Testis (tissue), 3 donors: ENCODE results near the gene ZNF319. TPM values are rescaled to one million over a fixed set of nuclear protein-coding genes. Genes with fewer than 3 reads are reported as not detected.

Experiments used
- DNase-seq: peaks from one replicate; pipeline ENCODE4 v3.0.0-alpha.2; 2019
- H3K27ac ChIP-seq, 2 donors: fragments of 200-600 bp; sonication (generic); one replicate each; pipeline ENCODE4 v1.5.1; 2019
- H3K27me3 ChIP-seq: fragments of 200-600 bp; sonication (generic); one replicate; pipeline ENCODE4 v1.5.1; 2019
- H3K36me3 ChIP-seq: fragments of 200-600 bp; sonication (generic); one replicate; pipeline ENCODE4 v1.5.1; 2017; ENCODE audit warnings: low read depth; ENCODE audit errors: missing control alignments
- H3K4me1 ChIP-seq: fragments of 200-600 bp; sonication (generic); one replicate; pipeline ENCODE4 v1.5.1; 2019
- H3K4me3 ChIP-seq, 2 donors: fragments of 200-600 bp; sonication (generic); one replicate each; pipeline ENCODE4 v1.5.1; 2017 to 2019
- H3K9me3 ChIP-seq: fragments of 200-600 bp; sonication (generic); one replicate; pipeline ENCODE4 v1.5.1; 2017
- POLR2A ChIP-seq: fragments of 450-650 bp; IDR thresholded peaks from one replicate; pipeline ENCODE4 v1.6.1; 2017; ENCODE audit warnings: antibody characterized with exemption, mild to moderate bottlenecking, moderate library complexity
- WGBS, 2 donors: methylation state at CpG; one replicate each; pipeline ENCODE4 v1.1.5; 2018; 5-methylcytosine and 5-hydroxymethylcytosine counted together
- intact Hi-C: fragments of 100-400 bp; cut with DNase I; formaldehyde crosslinking; loops from one replicate; pipeline ENCODE4 v1.15.1; 2023; ENCODE audit warnings: low total_unique reads
- polyA plus RNA-seq: library from polyadenylated mRNA; stranded (reverse); fragments of 350-450 nt; fragmentation: Illumina TruSeq; extraction: RNeasy Lipid Tissue Mini Kit (QIAGEN cat#74804); gene quantifications from one replicate; pipeline ENCODE4 v1.2.3, GENCODE V29; 2014; ENCODE audit warnings: low read depth, low replicate concordance; ENCODE audit not compliant: insufficient read depth
- total RNA-seq, 2 donors: library from RNA; depleted of rRNA; stranded (reverse); fragments of >200 nt; gene quantifications; one replicate each; pipeline ENCODE4 v1.2.3, GENCODE V29; 2016
- TF ChIP-seq, protein P1 (sequence below), 3 experiments: fragments of 450-650 bp in 2 of 3; fragments of 200-600 bp in 1 of 3; sonication (generic) in 1 of 3; IDR thresholded peaks; one replicate each; pipeline ENCODE4 v1.5.1; 2016 to 2019; ENCODE audit warnings: antibody characterized with exemption in 3 of 3, mild to moderate bottlenecking in 2 of 3, moderate library complexity in 1 of 3

The ZNF319 gene
- total and polyA plus RNA-seq, 3 donors from 2014 or later, result 10.4 to 12.1 (median 11.2) TPM

DNA sequence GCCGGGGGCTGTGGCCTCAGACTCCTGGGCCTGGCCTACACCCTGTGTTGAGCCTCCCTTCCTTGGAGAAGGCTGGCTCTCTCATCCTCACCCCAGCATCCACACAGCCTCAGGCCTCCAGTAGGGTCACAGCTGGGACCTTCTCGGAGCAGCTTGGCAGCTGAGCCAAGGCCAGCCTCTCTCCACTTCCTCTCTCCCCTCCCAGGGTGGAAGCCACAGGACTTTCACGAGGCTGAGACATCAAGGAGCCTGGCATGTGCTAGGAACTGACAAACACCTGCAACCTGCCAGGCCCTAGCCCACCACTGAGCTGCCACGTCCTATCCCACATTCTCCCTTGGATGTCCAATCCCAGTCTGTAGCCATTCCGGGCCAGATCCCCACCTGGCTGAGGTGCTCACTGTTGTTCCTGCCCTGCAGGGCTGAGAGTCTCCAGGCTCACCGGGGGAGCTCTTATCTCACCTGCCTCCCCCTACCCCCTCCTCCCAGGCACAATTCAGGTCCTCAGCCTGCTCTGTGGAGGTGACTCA, 28.1 kb upstream of the ZNF319 start:
- no peak for TF ChIP-seq POLR2A
- TF ChIP-seq, protein P1, sequence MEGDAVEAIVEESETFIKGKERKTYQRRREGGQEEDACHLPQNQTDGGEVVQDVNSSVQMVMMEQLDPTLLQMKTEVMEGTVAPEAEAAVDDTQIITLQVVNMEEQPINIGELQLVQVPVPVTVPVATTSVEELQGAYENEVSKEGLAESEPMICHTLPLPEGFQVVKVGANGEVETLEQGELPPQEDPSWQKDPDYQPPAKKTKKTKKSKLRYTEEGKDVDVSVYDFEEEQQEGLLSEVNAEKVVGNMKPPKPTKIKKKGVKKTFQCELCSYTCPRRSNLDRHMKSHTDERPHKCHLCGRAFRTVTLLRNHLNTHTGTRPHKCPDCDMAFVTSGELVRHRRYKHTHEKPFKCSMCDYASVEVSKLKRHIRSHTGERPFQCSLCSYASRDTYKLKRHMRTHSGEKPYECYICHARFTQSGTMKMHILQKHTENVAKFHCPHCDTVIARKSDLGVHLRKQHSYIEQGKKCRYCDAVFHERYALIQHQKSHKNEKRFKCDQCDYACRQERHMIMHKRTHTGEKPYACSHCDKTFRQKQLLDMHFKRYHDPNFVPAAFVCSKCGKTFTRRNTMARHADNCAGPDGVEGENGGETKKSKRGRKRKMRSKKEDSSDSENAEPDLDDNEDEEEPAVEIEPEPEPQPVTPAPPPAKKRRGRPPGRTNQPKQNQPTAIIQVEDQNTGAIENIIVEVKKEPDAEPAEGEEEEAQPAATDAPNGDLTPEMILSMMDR (IDR thresholded peaks at IDR 0.05), result no peak
- no peaks in the 10 kb centered on the region for H3K36me3 ChIP-seq
- DNase-seq, result no peak
- no peak overlapping the region for H3K4me3 ChIP-seq
- H3K4me1 ChIP-seq, result peaks cover 48% of the 10 kb centered on the region
- H3K27ac ChIP-seq, result no peak overlapping the region
- H3K27me3 ChIP-seq, result no peaks in the 10 kb centered on the region
- intact Hi-C loops, result loop anchor here (5.0 kb wide), 1 partner anchor 94 kb away; no protein-coding TSS in a partner anchor
- H3K9me3 ChIP-seq, result no peaks in the 10 kb centered on the region
- 58 to 64% methylated on average over 4 to 6 of the region's 6 CpGs for WGBS, 2 donors

DNA sequence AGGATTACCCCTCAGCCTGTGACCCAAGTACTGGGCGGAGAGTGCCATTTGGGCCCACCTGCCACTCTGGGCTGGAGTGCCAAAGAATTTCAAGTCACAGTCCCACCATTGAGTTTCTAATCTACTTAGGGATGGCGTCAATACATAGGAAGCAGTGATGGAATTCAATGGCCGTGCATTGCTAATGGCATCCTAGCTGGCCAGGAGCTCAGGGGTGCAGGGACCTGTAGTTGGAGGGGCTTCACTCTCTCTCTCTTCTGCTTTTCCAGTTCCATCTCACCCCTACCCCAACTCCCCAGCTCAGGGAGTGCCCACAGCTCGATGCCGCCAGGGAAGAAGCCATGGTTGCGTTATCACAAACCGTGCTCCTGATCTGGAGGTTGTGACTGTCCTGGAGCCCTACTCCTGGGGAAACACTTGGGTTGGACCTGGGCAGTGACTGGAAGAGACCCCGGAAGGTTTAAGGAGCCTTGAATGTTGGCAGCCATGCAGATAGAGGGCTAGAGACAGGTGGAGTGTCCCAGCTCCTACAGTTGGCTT, 27.5 kb upstream of the ZNF319 start:
- H3K27ac ChIP-seq, result no peak overlapping the region
- intact Hi-C loops, result loop anchor here (5.0 kb wide), 1 partner anchor 94 kb away; no protein-coding TSS in a partner anchor
- H3K4me1 ChIP-seq, result peaks cover 45% of the 10 kb centered on the region
- WGBS, 2 donors, result 55 to 69% methylated on average over 4 to 8 of the region's 8 CpGs
- TF ChIP-seq, protein P1 (IDR thresholded peaks at IDR 0.05), result no peak
- no peak for TF ChIP-seq POLR2A
- no peaks in the 10 kb centered on the region for H3K27me3 ChIP-seq
- H3K4me3 ChIP-seq, result peak overlapping the region in 1 of 2 donors; percentile 76
- no peaks in the 10 kb centered on the region for H3K36me3 ChIP-seq
- no peaks in the 10 kb centered on the region for H3K9me3 ChIP-seq
- DNase-seq, result no peak

DNA sequence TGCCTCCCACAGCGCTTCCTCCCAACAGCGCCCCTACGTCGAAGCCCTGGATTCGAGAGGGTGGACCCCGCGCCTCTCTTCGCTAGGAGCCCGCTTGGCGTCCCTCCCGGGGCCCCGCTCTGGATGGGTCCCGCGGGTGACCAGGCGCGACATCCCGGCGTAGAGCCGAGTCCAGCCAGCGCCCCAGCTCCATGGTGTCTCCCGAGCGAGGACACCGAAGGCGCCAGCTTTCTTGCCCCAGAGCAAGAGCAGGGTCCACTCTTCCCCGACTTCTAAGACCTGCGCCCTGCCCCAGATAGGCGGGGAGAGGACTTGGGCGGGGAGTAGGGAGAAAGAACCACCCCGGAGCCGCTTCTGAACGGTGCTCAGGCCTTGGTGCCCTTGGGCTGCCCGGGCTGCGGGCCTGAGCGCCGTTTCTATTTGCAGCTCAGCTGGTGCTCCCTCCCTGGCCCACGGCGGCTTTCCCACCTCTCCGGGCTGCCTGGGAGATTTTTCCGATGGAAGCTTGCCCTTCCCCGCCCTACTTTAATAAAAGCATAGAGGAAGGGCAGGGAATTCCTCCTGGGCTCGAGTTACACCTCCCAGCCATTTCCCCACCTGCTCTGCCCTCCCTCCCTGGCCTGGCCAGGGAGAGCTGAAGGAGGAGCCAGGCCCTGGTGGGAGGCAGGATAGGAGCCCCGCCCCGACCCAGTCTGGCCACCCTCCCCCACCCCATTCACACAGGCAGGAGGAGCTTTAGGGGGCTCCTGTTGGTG, 26.9 kb upstream of the ZNF319 start:
- no peaks in the 10 kb centered on the region for H3K9me3 ChIP-seq
- H3K36me3 ChIP-seq, result no peaks in the 10 kb centered on the region
- DNase-seq, result peak; percentile 80
- TF ChIP-seq, protein P1 (IDR thresholded peaks at IDR 0.05), result no peak
- no peak for TF ChIP-seq POLR2A
- no peaks in the 10 kb centered on the region for H3K27me3 ChIP-seq
- H3K4me3 ChIP-seq, result peak overlapping the region; percentile 70 to 76
- WGBS, 2 donors, result 6 to 10% methylated on average over 4 to 40 of the region's 43 CpGs
- peaks cover 51% of the 10 kb centered on the region for H3K4me1 ChIP-seq
- intact Hi-C loops, result loop anchor here (5.0 kb wide), 1 partner anchor 95 kb away; no protein-coding TSS in a partner anchor
- H3K27ac ChIP-seq, result peak overlapping the region; percentile 74 to 80

DNA sequence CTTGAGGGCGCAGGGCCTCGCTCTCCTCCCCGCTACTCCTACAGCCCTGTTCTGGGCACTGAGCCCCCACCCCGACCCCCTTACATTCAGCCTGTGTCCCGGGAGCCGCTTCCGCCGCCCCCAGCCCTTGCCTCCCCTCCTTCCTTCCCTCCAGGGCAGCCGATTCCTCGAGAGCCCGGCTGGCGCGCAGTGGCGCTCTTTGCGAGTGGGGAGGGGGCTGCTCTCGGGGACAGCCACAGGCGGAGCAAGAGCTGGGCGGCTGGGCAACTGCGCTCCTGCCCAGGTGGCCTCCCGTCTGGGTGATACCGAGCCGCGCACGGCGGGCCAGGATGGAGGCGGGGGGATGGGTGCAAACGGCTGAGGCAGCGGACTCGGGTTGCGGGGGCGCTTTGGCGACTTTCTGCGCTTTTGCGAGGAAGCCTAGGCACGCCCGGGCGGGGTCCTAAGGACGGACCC, 26.3 kb upstream of the ZNF319 start:
- H3K9me3 ChIP-seq, result no peaks in the 10 kb centered on the region
- DNase-seq, result no peak
- no peaks in the 10 kb centered on the region for H3K27me3 ChIP-seq
- intact Hi-C loops, result loop anchor here (5.0 kb wide), 1 partner anchor 96 kb away; no protein-coding TSS in a partner anchor
- peak overlapping the region; percentile 70 to 76 for H3K4me3 ChIP-seq
- no peak for TF ChIP-seq POLR2A
- TF ChIP-seq, protein P1 (IDR thresholded peaks at IDR 0.05), result no peak
- H3K4me1 ChIP-seq, result peaks cover 57% of the 10 kb centered on the region
- peak overlapping the region; percentile 74 to 80 for H3K27ac ChIP-seq
- 0 to 1% methylated on average over 14 to 32 of the region's 38 CpGs for WGBS, 2 donors
- no peaks in the 10 kb centered on the region for H3K36me3 ChIP-seq
